Colon (tissue), 2 donors: ENCODE results near the gene LYRM4.

ENCODE experiments used
- FAIRE-seq: peaks from 2 replicates; lab custom pipeline; 2012; peaks lifted over from hg19 to GRCh38; lab: Jason Lieb, UNC
- donor health status: control.
- donor health status: control.

The LYRM4 gene

DNA sequence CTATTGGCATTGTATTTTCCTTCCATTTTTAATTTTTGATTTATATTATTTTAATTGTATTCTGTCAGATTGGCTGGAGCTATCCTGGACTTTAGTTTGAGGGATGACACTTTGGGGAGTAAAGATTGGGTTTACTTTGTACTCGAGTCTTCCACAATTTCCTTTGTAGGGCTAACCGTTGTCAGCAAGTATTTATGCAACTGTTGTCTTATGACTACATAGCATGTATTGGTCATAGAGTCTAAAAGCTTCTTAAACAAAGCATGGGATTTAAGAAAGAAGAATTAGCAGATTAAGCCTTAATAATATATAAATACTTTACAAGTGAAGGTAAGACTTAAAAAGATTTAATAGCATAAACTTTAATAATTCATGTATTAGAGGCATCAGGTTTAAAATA, 20.2 kb upstream of the LYRM4 start:
- FAIRE-seq: no peak

DNA sequence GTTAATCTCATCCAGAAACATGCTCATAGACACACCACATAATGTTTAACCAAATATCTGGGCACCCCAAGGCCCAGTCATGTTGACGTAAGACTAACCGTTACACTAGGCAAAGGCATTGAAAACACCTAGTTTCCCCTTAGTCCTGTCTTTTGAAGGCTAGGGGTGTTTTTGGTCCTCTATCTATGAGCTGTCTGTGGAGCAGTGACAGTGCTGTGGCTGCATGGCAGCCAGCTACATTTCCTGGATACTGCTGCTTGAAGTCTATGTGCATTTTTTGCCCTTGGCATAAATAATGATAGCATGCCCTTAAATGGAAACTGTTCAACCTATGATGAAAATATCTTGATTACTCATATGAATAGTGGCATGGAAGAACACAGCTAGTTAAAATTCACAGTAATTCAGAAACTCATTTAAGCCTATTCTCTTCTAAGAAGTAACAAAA, 19.2 kb upstream of the LYRM4 start:
- no peak for FAIRE-seq

DNA sequence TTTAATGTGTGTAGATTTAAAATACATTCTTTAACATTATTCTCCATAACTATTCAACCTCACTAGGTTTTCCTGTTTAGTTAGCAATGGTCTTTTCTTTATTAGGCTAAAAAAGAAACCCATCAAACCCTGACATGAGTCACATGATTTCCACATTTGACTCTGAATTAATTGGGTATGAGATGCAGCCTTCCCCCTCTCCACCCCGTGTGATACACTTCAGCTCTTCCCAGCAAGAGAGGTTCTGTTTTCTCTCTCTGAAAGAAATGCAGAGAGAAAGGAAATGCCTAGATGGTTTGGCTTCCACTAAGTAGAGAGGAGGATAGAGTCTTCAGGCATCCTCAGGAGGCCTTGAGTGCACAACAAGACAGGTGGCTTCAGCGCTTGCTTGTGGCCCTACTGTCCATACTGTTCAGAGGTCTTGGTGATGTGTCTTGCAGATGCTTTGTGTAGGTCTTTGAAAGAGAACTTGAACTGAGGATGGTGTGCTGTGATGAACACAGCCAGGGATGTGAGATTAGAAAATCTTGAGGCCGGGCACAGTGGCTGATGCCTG, 17.9 kb upstream of the LYRM4 start:
- FAIRE-seq: no peak

DNA sequence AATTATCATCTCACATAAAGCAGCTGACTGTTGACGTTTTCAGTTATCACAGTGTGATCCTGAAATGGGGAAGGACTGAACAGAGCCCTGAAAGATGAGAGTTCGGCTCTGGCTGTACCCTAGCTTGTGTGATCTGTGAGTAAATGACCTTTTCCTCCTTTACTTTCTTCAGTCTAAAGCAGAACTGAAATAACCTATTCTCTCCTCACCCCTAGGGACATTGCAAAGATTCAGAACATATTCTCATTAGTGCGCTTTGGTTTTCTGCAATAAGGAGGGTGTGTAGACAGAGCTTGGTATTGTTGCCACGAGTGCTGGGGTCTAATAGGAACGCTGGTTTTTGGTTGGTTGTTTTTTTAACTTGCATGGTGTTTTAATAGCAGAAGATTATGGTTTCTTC, 17.3 kb upstream of the LYRM4 start:
- no peak for FAIRE-seq

DNA sequence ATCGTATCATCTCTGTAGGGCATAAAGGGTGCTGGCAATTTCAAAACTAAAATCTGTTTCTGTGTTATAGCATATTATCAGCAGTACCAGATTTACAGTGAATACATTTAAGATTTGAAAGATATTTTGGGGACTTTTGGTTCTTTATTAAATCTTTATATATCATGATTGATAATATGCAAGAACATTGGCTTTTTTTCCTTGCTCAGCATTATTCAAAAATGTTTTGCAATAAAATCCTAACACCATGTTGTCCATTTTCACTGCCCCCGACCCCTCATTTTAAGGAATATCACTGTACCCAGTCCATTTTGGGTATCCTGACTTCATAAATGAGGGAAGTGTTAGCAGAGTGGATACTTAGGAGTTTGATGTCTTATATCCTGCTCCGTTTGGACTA, 16.8 kb upstream of the LYRM4 start:
- FAIRE-seq: no peak

DNA sequence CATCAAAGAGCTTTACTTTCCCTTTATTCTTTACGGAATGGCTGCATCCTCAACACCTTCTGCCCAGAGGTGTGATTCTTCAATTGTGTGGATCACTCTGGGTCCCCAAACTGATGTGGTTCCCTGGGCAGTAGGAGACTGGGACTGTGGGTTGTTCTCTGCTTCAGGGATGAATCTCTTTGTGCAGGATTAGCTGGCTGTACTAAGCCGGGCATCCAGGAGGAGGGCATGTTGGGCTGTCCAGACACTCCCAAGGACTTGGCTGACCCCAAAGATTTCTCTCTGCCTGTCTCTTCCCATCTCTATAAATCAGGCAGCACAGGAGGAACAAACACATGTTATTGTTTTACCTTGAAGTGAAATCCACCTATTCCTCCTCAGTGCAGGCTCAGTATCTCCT, 15.8 kb upstream of the LYRM4 start:
- no peak for FAIRE-seq

DNA sequence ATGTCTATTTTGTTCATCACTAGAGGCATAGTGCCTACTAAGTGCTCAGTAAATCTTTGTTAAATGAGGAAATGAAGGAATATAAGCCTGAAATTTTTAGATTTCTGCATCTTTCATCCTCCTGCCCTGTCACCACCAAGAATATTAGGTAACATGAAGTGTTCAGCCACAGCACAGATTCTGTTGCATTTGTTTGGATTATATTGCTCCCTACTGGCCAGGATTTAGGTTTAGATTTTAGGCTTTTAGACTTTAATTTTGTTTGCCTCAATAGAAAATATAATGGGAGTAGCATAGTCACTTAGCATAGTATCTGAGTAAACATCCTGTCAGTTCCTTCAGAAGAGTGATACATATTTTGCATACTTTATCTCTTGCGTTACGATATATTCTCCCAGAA, 14.7 kb upstream of the LYRM4 start:
- FAIRE-seq: no peak

DNA sequence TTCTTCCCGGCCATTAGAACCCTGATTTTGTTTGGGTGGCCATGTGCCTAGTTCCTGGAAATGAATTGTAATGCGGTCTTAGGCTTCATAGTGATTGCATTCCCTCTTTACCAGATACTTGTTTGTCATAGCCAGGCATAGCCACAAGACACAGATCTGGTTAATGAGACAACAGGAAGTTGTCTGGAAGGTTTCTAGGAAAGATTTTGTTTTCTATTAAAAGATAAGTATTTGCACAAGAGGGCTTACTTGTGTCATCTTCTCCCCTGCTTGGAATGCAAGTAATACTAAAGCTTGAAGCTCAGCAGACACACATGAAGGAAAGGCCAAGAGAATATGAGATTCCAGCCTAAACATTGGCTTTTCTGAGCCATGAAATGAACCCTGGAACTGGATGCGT, 13.5 kb upstream of the LYRM4 start:
- FAIRE-seq: no peak

DNA sequence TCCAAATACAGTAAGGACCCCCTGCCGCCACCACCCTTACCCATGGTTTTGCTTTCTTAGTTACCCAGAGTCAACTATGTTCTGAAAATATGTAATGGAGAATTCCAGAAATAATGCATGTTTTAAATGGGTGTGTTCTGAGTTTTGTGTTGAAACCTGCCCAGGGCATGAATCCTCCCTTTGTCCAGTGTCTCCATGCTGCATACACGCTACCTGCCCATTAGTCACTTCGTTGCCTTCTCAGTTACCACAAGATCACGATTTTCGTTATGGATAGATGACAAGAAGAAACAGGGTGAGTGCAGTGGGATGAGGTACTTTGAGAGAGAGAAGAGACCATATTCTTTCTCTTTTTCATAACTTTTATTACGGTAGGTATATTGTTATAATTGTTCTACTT, 11.2 kb upstream of the LYRM4 start:
- no peak for FAIRE-seq

DNA sequence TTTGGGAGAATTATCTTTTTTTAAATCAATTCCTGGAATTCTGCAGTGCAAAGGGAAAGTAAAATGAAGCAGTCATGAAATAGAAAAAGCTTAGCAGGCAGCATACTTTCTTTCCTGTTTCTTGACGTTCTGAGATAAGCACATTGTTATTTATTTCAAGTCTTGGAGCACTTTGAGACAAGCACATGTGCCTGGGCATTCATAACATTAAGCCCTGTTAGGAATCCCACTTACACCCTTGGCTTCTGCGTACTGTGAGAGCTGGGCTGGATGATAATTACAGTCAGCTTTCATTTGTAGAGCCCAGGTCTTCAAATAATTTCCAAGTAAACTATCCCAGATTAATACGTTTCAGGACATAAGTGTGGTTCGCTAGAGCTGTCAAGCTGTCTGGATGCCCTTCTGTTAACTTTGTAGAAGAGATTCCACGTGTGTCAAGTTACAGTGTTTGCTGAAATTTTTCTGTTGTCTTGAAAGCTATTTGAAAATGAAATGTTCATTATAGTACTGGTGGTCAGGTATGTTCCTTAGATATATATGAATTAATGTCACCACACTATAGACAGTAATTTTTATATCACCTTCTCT, 9.4 kb upstream of the LYRM4 start:
- FAIRE-seq: no peak

DNA sequence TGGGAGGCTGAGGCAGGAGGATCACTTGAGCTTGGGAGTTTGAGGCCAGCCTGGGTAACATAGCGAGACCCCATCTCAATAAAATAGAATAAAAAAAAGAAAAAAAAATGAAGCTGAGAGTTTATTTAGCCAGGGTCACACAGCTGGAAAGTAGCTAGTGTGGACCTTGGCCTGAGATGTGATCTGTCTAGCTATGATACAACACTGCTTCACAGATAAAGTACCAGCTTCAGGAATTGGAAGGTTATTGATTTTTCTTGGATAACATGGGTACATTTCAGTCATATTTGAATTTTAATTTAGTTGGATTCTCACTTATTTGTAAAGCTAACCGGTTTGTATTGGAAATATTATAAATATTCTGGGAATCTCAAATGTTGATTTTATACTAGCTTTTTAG, 5.7 kb upstream of the LYRM4 start:
- FAIRE-seq: no peak

DNA sequence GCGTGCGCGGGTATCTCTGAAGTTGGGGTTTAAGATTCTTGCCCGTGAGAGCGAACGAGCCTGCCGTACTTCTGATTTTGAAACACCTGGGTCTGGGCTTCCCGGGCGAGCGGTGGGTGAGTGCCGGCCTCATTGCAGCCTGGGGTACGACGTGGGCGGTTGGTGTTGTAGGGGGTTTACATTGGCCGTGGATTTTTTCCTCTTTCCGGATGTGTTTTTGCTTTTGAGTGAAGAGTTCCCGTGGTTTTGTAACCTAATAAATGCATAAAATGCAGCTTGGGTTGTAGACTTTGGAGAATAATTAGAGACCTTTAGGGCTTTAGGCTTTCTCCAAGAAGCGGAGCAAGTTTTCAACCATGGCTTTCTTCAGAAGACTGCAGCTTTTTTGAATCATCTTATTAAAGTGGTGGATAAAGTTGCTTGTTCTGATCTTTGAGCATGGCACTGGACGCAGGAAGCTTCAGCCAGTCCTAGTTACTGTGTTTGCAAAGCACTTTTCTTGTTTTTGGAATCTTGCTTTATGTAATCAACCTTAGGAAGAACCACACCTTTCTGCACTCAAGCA, 877 bp upstream of the LYRM4 start:
- no peak for FAIRE-seq

DNA sequence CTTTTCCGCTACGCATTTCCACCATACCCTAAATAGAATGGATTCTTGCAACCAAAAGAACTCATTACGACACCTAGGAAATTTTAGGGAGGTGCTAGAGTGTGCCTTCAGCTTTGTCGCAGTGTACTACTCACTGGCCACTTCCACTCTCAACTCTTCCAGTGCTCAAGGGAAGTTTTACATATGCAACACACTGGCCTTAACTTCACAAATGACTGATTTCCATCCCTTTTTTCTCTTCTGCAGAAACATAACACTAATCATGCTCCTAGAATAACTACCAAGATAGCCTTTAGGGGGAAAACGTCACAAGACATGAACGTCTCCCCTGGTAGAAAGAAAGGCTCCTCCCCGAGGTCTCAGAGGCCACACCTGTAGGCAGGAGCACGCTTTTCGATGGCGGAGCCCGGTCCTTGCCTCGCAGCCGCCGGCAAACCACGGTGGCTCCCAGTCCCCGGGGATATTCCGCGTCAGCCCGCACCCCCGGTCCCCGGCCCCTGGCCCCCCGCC, 584 bp downstream of the LYRM4 start:
- no peak for FAIRE-seq

DNA sequence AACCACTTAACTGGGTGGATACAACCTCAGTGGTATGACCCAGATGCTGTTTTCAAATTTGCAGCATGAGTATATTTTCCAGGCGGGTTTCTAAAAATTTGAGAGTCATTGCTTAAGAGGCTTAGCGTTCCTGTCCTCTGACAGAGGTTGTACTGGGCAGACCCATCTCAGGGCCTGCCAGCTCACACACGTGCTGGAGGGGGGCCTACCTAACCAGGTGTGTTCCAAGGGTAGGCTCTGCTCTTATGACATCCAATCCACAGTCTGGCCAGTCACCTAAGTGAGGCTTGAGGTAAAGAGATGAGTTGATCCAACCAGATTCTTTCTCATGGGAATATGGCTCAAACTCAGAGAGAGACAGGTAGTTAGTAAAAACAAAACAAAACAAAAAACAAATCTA, 1.3 kb downstream of the LYRM4 start:
- FAIRE-seq: no peak

DNA sequence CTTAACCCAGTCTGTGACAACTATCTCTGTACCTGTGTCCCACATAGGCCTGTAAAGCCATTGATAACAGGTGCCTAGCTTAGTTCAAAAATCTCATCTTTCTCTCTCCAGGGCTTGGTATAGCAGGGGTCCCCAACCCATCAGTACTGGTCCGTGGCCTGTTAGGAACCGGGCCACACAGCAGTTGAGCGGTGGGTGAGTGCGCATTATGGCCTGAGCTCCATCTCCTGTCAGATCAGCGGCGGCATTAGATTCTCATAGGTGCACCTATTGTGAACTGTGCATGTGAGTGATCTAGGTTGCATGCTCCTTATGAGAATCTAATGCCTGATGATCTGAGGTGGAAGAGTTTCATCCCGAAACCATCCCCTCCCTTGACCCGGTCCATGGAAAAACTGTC, 3.4 kb downstream of the LYRM4 start:
- FAIRE-seq: no peak

DNA sequence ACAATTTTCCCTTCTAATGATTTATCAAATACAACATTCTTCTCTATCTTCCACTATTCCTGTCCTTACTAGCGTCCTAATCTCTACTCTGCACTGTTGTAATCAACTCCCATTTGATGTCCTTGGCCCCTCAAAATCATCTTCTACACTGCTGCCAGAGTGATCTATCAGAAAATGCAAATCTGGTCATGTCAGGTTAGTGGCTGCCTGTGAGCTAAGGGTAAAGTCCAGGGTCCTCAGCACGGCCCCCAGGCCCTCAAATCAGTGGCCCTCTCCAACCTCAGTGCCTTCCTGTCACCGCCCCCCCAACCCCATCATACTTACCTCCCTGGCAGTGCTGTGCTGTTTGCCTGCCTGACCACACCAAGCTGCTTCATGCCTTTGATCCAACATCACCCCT, 3.8 kb downstream of the LYRM4 start:
- FAIRE-seq: no peak

DNA sequence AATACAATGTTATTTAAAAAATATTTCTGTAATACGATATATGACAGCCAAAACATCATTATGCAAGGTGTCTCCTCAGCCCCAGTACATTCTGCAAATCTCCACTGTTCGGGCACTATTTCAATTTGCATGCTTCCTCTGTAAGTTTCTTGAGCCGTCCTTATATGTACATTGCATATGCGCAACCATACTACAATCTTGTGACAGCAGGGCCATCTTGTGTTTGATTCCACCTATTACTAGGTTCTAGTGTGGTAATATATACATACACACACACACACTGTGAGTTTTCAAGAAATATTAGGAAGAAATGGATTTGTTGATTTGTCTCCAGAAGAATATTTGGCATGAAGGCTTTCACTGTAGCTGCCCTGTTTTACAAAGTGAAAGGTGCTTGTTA, 9.8 kb downstream of the LYRM4 start:
- FAIRE-seq: no peak

DNA sequence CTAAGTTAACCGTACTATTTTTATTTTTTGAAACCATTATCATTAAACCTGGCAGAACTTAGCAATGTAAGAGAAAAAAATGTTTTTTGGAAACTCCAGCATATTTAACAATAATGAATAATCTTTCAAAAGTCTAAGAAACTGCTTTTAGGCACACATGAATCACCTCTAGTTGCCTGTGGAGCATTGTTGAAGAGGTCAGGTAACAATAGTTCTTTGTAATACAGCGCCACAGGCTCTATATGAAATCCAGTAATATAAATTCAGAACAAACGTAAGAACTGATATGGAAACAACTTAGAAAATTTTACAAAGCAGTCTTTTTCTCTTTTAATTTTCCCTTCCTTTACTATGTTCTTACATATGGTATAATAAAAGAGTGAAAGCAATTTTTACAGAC, 10.3 kb downstream of the LYRM4 start:
- no peak for FAIRE-seq

DNA sequence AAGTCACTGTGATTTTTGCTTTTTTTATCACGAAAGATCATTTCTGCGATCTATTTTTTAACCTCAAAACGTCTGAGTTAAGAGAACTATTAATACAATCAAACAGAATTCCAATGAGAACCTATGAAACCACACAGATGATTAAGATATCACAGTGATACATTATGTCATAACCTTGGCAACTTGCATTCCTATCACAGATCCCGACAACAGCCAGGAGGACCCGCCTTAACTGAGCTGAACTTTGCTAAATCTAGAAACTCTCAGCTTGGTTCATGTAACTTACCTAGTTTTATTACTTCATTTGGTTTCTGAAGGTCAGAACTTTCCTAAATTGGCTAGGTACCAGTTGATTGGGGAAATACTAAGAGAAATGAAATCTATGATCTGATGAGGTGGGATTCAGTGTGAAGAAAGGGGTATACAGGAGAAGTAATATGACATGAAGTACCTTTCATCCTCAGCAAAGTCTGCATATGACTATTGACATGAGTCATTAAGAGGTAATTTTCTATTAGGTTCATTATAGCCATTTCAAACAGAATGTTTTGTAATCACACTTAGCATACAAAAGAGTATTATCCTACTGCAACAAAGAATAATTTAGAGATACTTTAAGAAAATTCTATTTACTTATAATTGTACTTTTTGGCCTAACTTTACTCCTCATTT, 11.2 kb downstream of the LYRM4 start:
- FAIRE-seq: no peak

DNA sequence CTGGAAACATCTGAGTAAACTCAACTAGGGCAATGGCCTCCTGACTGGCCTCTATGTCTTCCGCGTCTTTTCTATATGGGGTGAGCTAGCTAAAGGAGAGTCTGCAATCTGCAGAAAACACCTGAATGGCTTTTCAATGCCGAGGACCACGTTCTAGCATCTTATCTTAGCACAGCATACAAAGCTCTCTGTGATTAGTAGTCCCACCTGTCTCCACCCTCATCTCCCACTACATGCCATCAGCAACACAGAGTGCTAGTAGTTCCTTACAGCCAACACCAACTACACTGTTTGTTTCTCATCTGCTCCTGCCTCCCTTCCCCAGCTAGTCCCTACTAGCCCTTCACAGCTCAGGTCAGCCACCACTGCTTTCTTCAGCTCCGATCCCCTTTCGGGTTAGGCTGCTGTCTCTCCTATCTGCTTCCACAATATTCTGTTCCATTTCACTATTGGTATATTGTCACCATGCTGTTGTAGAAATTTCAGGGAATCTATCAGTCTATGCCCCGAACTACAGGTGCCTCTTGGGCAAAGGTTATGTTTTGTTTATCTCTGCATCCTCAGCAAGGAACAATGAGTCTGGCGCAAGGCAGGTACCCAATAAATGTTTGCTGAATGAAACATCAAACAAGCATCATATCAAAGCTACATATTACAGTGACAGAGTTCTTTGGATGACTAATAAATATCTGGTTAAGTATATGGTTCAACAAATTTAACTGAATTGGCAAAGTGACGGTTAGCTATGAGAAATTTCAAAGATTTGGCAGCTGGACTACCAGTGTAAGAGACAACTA, 12.2 kb downstream of the LYRM4 start:
- FAIRE-seq: no peak

DNA sequence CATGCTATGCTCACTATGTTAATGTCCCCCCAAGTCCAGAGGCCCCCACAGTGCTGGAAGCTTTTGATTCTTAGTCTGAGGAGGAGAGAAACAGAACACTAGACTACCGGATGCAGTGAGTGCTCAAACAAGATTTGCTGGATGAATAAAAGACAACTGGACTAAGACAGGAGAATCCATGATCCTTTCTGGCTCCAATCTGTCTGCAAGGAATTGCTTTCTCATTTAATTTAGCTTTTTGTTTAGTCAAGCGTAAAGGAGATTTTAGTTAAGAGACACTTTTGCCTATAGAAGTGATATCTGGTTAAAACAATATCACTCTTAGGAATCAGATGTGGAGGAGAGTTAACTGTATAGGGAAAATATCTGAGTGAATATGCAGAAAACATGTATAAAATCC, 13.5 kb downstream of the LYRM4 start:
- FAIRE-seq: no peak
